HG02623 (cell line): ENCODE results near the gene ACTG1.

Experiments used
- ATAC-seq: cut with Tn5 transposase; IDR thresholded peaks from one replicate; pipeline ENCODE4 v1.9.1; 2021; ENCODE audit warnings: moderate library complexity; ENCODE audit not compliant: unreplicated experiment

The ACTG1 gene

GRCh38 chr17:81545160-81545949 is 32.8 kb upstream of the ACTG1 start:
- no peak for ATAC-seq

- no peak for ATAC-seq
Measured at GRCh38 chr17:81544281-81544974, 31.8 kb upstream of the ACTG1 start.

- ATAC-seq = no peak
Measured at GRCh38 chr17:81543756-81544155, 31.2 kb upstream of the ACTG1 start.

- no peak for ATAC-seq
Measured at GRCh38 chr17:81543339-81543675, 30.7 kb upstream of the ACTG1 start.

- ATAC-seq = no peak
Measured at GRCh38 chr17:81542431-81543338, 30.1 kb upstream of the ACTG1 start.

GRCh38 chr17:81541123-81541522 is 28.5 kb upstream of the ACTG1 start:
- no peak for ATAC-seq

- ATAC-seq = no peak
Measured at GRCh38 chr17:81540676-81541027, 28.1 kb upstream of the ACTG1 start.

GRCh38 chr17:81539961-81540675 is 27.5 kb upstream of the ACTG1 start:
- no peak for ATAC-seq

- no peak for ATAC-seq
Measured at GRCh38 chr17:81539571-81539900, 26.9 kb upstream of the ACTG1 start.

GRCh38 chr17:81538651-81539570 is 26.3 kb upstream of the ACTG1 start:
- no peak for ATAC-seq

- no peak for ATAC-seq
Measured at GRCh38 chr17:81537856-81538555, 25.4 kb upstream of the ACTG1 start.

GRCh38 chr17:81537343-81537855 is 24.8 kb upstream of the ACTG1 start:
- no peak for ATAC-seq

GRCh38 chr17:81536299-81537290 is 24.0 kb upstream of the ACTG1 start:
- no peak for ATAC-seq

- no peak for ATAC-seq
Measured at GRCh38 chr17:81535480-81536298, 23.1 kb upstream of the ACTG1 start.

GRCh38 chr17:81535007-81535328 is 22.4 kb upstream of the ACTG1 start:
- ATAC-seq = no peak

GRCh38 chr17:81534157-81535006 is 21.8 kb upstream of the ACTG1 start:
- no peak for ATAC-seq
